Testis (tissue), 3 donors: ENCODE measurements around the gene KRTAP1-5. TPM values are rescaled to one million over a fixed set of nuclear protein-coding genes. Genes with fewer than 3 reads are reported as not detected.
"Not testable (repeated sequence)": the region's sequence is repeated elsewhere in the genome, so short reads cannot be mapped to it uniquely, and the experiment has no call there.

Source experiments
- DNase-seq: peaks from one replicate; pipeline ENCODE4 v3.0.0-alpha.2; 2019
- H3K27ac ChIP-seq, 2 donors: fragments of 200-600 bp; sonication (generic); one replicate each; pipeline ENCODE4 v1.5.1; 2019
- H3K27me3 ChIP-seq: fragments of 200-600 bp; sonication (generic); one replicate; pipeline ENCODE4 v1.5.1; 2019
- H3K36me3 ChIP-seq: fragments of 200-600 bp; sonication (generic); one replicate; pipeline ENCODE4 v1.5.1; 2017; ENCODE audit warnings: low read depth; ENCODE audit errors: missing control alignments
- H3K4me1 ChIP-seq: fragments of 200-600 bp; sonication (generic); one replicate; pipeline ENCODE4 v1.5.1; 2019
- H3K4me3 ChIP-seq, 2 donors: fragments of 200-600 bp; sonication (generic); one replicate each; pipeline ENCODE4 v1.5.1; 2017 to 2019
- H3K9me3 ChIP-seq: fragments of 200-600 bp; sonication (generic); one replicate; pipeline ENCODE4 v1.5.1; 2017
- POLR2A ChIP-seq: fragments of 450-650 bp; IDR thresholded peaks from one replicate; pipeline ENCODE4 v1.6.1; 2017; ENCODE audit warnings: antibody characterized with exemption, mild to moderate bottlenecking, moderate library complexity
- WGBS, 2 donors: methylation state at CpG; one replicate each; pipeline ENCODE4 v1.1.5; 2018; 5-methylcytosine and 5-hydroxymethylcytosine counted together
- intact Hi-C: fragments of 100-400 bp; cut with DNase I; formaldehyde crosslinking; loops from one replicate; pipeline ENCODE4 v1.15.1; 2023; ENCODE audit warnings: low total_unique reads
- polyA plus RNA-seq: library from polyadenylated mRNA; stranded (reverse); fragments of 350-450 nt; fragmentation: Illumina TruSeq; extraction: RNeasy Lipid Tissue Mini Kit (QIAGEN cat#74804); gene quantifications from one replicate; pipeline ENCODE4 v1.2.3, GENCODE V29; 2014; ENCODE audit warnings: low read depth, low replicate concordance; ENCODE audit not compliant: insufficient read depth
- total RNA-seq, 2 donors: library from RNA; depleted of rRNA; stranded (reverse); fragments of >200 nt; gene quantifications; one replicate each; pipeline ENCODE4 v1.2.3, GENCODE V29; 2016
- TF ChIP-seq, protein P1 (sequence below), 3 experiments: fragments of 450-650 bp in 2 of 3; fragments of 200-600 bp in 1 of 3; sonication (generic) in 1 of 3; IDR thresholded peaks; one replicate each; pipeline ENCODE4 v1.5.1; 2016 to 2019; ENCODE audit warnings: antibody characterized with exemption in 3 of 3, mild to moderate bottlenecking in 2 of 3, moderate library complexity in 1 of 3

KRTAP1-5 gene
- total and polyA plus RNA-seq, 3 donors from 2014 or later = not detected

DNA sequence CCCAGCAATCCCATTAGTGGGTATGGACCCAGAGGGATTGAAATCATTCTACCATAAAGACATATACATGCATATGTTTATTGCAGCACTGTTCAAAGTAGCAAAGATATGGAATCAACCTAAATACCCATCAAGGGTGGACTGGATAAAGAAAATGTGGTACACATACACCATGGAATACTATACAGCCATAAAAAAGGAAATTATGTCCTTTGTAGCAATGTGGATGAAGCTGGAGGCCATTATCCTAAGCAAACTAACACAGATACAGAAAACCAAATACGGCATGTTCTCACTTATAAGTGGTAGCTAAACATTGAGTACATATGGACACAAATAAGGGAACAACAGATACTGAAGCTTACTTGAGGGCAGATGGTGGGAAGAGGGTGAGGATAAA lies 30.5 kb upstream of the KRTAP1-5 start:
- H3K4me1 ChIP-seq = no peaks in the 10 kb centered on the region
- WGBS, 2 donors = 84 to 97% methylated on average over 1 of the region's 1 CpG
- no peak overlapping the region for H3K27ac ChIP-seq
- no peak for DNase-seq
- TF ChIP-seq, protein P1, sequence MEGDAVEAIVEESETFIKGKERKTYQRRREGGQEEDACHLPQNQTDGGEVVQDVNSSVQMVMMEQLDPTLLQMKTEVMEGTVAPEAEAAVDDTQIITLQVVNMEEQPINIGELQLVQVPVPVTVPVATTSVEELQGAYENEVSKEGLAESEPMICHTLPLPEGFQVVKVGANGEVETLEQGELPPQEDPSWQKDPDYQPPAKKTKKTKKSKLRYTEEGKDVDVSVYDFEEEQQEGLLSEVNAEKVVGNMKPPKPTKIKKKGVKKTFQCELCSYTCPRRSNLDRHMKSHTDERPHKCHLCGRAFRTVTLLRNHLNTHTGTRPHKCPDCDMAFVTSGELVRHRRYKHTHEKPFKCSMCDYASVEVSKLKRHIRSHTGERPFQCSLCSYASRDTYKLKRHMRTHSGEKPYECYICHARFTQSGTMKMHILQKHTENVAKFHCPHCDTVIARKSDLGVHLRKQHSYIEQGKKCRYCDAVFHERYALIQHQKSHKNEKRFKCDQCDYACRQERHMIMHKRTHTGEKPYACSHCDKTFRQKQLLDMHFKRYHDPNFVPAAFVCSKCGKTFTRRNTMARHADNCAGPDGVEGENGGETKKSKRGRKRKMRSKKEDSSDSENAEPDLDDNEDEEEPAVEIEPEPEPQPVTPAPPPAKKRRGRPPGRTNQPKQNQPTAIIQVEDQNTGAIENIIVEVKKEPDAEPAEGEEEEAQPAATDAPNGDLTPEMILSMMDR (IDR thresholded peaks at IDR 0.05) = no peak
- TF ChIP-seq POLR2A = no peak
- no peaks in the 10 kb centered on the region for H3K36me3 ChIP-seq
- intact Hi-C loops = no loop called here
- H3K9me3 ChIP-seq = no peaks in the 10 kb centered on the region
- no peaks in the 10 kb centered on the region for H3K27me3 ChIP-seq
- no peak overlapping the region for H3K4me3 ChIP-seq

DNA sequence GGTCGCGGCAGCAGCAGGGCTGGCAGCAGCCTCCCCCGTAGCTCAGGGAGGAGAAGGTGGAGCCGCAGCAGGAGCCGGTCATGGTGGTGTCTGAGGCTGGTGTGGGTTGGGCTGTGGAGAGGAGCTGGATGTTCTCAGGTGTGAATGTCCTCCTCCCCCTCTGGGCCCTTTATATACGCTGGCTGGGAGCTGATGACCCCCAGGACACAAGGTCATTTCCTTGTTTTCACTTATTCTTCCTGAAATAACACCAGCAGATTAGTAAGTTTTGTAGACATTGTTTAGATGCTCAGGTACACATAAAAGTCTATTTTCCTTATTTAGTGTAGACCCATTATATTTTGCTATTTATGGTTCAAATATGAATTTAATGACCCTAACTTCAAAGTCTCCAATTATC lies 28.1 kb upstream of the KRTAP1-5 start, which contains the start of gene KRTAP2-2:
TSS of gene KRTAP2-2 (minus strand) at position 101 of the 400 bp plus-strand sequence. CDS start at position 82, 19 bp downstream.
- H3K4me3 ChIP-seq, intact Hi-C loops, H3K4me1 ChIP-seq, H3K27ac ChIP-seq, H3K36me3 ChIP-seq, H3K9me3 ChIP-seq, DNase-seq, H3K27me3 ChIP-seq: not testable (repeated sequence)
- 27 to 34% methylated on average over 1 to 3 of the region's 6 CpGs for WGBS, 2 donors

DNA sequence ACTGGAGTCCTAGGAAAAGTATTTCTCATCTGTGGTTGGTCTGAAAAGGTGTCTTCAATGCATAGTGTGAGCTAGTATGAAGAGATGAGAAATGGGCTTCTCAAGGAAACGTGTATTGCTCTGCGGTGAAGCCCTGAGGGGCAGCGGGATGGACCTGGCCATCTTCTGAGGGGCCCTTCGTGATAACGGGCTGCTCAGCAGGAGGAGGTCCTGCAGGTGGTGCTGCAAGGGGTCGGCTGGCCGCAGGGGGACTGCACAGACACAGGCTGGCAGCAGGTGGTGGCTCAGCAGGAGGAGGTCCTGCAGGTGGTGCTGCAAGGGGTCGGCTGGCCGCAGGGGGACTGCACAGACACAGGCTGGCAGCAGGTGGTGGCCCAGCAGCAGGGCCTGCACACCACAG lies 27.5 kb upstream of the KRTAP1-5 start:
- H3K4me1 ChIP-seq, H3K4me3 ChIP-seq, intact Hi-C loops, DNase-seq, H3K9me3 ChIP-seq, H3K27me3 ChIP-seq, H3K36me3 ChIP-seq, H3K27ac ChIP-seq: not testable (repeated sequence)
- WGBS, 2 donors = 56 to 77% methylated on average over 2 to 7 of the region's 9 CpGs

DNA sequence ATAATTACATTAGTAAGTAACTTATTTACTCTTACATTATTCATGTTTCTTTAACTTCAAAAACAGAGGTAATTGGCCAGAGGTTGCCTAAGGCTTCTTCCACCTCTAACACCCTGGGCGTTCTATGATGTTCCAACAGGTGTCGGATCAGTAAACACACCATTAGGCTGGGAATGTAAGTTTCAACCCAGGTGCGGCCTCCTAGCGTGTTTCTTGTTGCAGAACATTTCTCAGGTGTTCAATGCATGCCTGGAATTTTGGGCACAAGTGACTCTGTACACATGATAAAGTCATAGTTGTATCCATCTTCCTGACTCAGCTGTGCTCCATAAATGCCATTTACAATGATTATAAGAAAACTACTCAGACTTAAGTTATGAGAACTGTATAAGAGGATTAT lies 27.0 kb upstream of the KRTAP1-5 start:
- Histone ChIP-seq H3K4me1 (no peaks in the 10 kb centered on the region), H3K4me3 (no peak overlapping the region), H3K36me3 (no peaks in the 10 kb centered on the region), H3K27ac (no peak overlapping the region), H3K27me3 (no peaks in the 10 kb centered on the region), H3K9me3 (no peaks in the 10 kb centered on the region)
- intact Hi-C loops = no loop called here
- 90 to 96% methylated on average over 4 of the region's 4 CpGs for WGBS, 2 donors
- no peak for TF ChIP-seq POLR2A
- TF ChIP-seq, protein P1 (IDR thresholded peaks at IDR 0.05) = no peak
- DNase-seq = no peak

DNA sequence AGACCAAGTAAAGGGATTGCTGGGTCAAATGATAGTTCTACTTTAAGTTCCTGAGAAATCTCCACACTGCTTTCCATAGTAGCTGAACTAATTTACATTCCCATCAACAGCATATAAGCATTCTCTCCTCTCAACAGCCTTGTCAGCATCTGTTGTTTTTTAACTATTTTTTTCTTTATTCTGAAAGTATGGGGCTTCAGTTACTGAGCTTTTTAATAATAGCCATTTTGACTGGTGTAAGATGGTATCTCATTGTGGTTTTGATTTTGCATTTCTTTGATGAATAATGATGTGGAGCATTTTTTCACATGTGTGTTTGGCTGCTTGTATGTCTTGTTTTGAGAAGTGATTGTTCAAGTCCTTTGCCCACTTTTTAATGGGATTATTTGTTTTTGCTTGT lies 25.6 kb upstream of the KRTAP1-5 start:
- Histone ChIP-seq H3K27me3 (no peaks in the 10 kb centered on the region), H3K9me3 (no peaks in the 10 kb centered on the region), H3K27ac (no peak overlapping the region), H3K36me3 (no peaks in the 10 kb centered on the region), H3K4me3 (no peak overlapping the region), H3K4me1 (no peaks in the 10 kb centered on the region)
- no peak for DNase-seq
- TF ChIP-seq POLR2A = no peak
- TF ChIP-seq, protein P1 (IDR thresholded peaks at IDR 0.05) = no peak
- intact Hi-C loops = no loop called here

DNA sequence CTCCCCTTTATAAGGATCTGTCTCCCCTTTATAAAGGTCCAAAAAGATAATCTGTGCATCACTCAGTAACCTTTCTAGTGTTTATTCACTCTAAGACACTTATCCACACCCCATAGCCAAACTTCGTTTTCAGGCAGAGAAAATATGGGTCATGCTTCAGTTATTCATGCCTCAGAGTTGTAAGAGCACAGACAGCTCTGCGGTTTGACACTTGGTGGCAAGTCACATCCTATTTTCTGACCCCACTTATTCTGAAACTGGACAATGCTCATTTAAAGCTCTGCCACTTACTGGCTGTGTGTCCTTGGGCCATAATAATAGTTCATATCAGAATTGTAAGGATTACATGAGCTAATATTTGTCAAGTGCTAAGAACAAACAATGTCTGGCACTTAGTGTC lies 22.1 kb upstream of the KRTAP1-5 start:
- H3K4me3 ChIP-seq = no peak overlapping the region
- TF ChIP-seq POLR2A = no peak
- TF ChIP-seq, protein P1 (IDR thresholded peaks at IDR 0.05) = no peak
- no peak for DNase-seq
- H3K27me3 ChIP-seq = no peaks in the 10 kb centered on the region
- H3K36me3 ChIP-seq = no peaks in the 10 kb centered on the region
- 53 to 71% methylated on average over 2 of the region's 2 CpGs for WGBS, 2 donors
- no peaks in the 10 kb centered on the region for H3K9me3 ChIP-seq
- no peak overlapping the region for H3K27ac ChIP-seq
- intact Hi-C loops = no loop called here
- H3K4me1 ChIP-seq = no peaks in the 10 kb centered on the region
